OCI-LY7 (cell line): Measurements from ENCODE around the gene ASB4.

ENCODE experiments used
- EZH2phosphoT487 ChIP-seq: fragments of 200-600 bp; sonication (generic); IDR thresholded peaks from 2 replicates; pipeline ENCODE4 v1.6.1; 2018; ENCODE audit warnings: low read depth, borderline replicate concordance, mild to moderate bottlenecking, mixed run types, antibody characterized with exemption, low read length, moderate library complexity, mixed read lengths
- TF ChIP-seq, protein P1 (sequence below): fragments of 200-600 bp; sonication (generic); conservative IDR thresholded peaks from 2 replicates; pipeline ENCODE4 v1.5.1; 2014; ENCODE audit warnings: mild to moderate bottlenecking, antibody characterized with exemption, low read length, moderate library complexity, mixed read lengths

DNA sequence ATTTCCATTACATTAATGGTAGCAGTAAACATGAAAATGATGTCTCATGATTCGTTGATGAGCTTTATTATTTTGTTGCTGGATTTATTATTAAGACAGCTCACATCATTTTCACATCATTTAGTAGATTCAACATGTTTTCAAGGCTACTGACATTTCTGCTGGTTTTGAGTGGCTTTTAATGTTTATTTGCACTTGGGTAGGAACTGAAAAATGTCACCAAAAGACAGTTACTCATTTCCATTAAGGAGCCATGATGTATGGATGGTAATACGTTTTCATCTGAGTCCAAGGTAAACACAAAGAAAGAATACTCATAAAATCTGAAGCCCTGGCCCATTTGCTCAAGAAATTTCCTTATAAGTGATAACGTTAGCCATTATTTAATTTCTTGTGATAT lies 95.7 kb downstream of the ASB4 start:
- TF ChIP-seq, protein P1, sequence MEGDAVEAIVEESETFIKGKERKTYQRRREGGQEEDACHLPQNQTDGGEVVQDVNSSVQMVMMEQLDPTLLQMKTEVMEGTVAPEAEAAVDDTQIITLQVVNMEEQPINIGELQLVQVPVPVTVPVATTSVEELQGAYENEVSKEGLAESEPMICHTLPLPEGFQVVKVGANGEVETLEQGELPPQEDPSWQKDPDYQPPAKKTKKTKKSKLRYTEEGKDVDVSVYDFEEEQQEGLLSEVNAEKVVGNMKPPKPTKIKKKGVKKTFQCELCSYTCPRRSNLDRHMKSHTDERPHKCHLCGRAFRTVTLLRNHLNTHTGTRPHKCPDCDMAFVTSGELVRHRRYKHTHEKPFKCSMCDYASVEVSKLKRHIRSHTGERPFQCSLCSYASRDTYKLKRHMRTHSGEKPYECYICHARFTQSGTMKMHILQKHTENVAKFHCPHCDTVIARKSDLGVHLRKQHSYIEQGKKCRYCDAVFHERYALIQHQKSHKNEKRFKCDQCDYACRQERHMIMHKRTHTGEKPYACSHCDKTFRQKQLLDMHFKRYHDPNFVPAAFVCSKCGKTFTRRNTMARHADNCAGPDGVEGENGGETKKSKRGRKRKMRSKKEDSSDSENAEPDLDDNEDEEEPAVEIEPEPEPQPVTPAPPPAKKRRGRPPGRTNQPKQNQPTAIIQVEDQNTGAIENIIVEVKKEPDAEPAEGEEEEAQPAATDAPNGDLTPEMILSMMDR: no peak
- no peak for TF ChIP-seq EZH2phosphoT487
